ENCODE measurements around the gene GJA3. TPM values are rescaled to one million over a fixed set of nuclear protein-coding genes. Genes with fewer than 3 reads are reported as not detected.

GJA3 gene
- total RNA-seq, 1 experiment from 2014 or later = 0.92 TPM

- Mint-ChIP-seq H3K36me3 (ENCODE audit: insufficient read depth in 1 of 3, low read depth in 3 of 3) (peaks cover 1 to 5% (median 3%) of the 10 kb centered on the region in 3 experiments; a peak in 3 of 7 replicates), H3K27me3 (ENCODE audit: low read depth) (peaks cover 42% of the 10 kb centered on the region), H3K27ac (no peak overlapping the region), H3K4me3 (no peak overlapping the region), H3K9me3 (peaks cover 3 to 19% of the 10 kb centered on the region in 2 experiments), H3K4me1 (peaks cover 5 to 12% of the 10 kb centered on the region in 2 experiments)
- Histone ChIP-seq H3K23ac (ENCODE audit: insufficient read length, low read depth, low read length) (no peak overlapping the region), H3K14ac (ENCODE audit: insufficient read depth, low read length) (no peak overlapping the region), H3K9me3 (ENCODE audit: control insufficient read depth, low read depth, low read length) (no peaks in the 10 kb centered on the region), H2BK5ac (ENCODE audit: insufficient read length, low read length) (no peak overlapping the region), H2AFZ (ENCODE audit: low read length) (no peak overlapping the region), H4K5ac (ENCODE audit: insufficient read length, low read depth, low read length) (no peak overlapping the region), H4K91ac (ENCODE audit: insufficient read length, low read depth, low read length) (no peak overlapping the region), H3K27me3 (ENCODE audit: insufficient read depth, low read length) (peaks cover 17% of the 10 kb centered on the region), H2BK120ac (ENCODE audit: low read depth, low read length, poor library complexity, severe bottlenecking) (no peak overlapping the region), H3K4me1 (ENCODE audit: insufficient read depth, low read length) (no peaks in the 10 kb centered on the region), H2BK12ac (ENCODE audit: insufficient read length, low read depth, low read length) (no peak overlapping the region), H3K18ac (ENCODE audit: insufficient read length, low read depth, low read length) (no peak overlapping the region), H3K23me2 (ENCODE audit: insufficient read length, low read depth, low read length, poor library complexity, severe bottlenecking) (peaks cover under 1% of the 10 kb centered on the region), H3T11ph (ENCODE audit: low read length) (no peak overlapping the region), H2BK20ac (ENCODE audit: low read depth, low read length, poor library complexity, severe bottlenecking) (no peak overlapping the region), H2BK15ac (ENCODE audit: low read depth, low read length) (no peak overlapping the region), H4K20me1 (ENCODE audit: control insufficient read depth, insufficient read depth, insufficient read length) (no peaks in the 10 kb centered on the region), H2AK5ac (ENCODE audit: insufficient read length, low read length) (no peak overlapping the region), H3K56ac (ENCODE audit: insufficient read length, low read depth, low read length) (no peak overlapping the region), H4K8ac (replicated peaks; ENCODE audit: insufficient read length, low read depth, low read length) (no peak overlapping the region), H3K79me2 (ENCODE audit: insufficient read depth, low read length) (no peaks in the 10 kb centered on the region), H3K4me2 (ENCODE audit: insufficient read depth, insufficient read length, low read length) (no peak overlapping the region), H3K4ac (ENCODE audit: low read depth, low read length) (no peak overlapping the region), H3K79me1 (ENCODE audit: insufficient read depth, low read depth, low read length, poor library complexity, severe bottlenecking) (no peaks in the 10 kb centered on the region), H3K9ac (ENCODE audit: extremely low read depth, insufficient read length, low read length) (no peak overlapping the region), H3K27ac (ENCODE audit: insufficient read length, low read depth, low read length) (no peak overlapping the region)
- no peak for DNase-seq
- no CpG with 5 or more reads among the region's 1 CpG for whole genome bisulfite sequencing (ENCODE audit: extremely low coverage, insufficient read length, low lambda C conversion rate)
- TF ChIP-seq, protein P1, sequence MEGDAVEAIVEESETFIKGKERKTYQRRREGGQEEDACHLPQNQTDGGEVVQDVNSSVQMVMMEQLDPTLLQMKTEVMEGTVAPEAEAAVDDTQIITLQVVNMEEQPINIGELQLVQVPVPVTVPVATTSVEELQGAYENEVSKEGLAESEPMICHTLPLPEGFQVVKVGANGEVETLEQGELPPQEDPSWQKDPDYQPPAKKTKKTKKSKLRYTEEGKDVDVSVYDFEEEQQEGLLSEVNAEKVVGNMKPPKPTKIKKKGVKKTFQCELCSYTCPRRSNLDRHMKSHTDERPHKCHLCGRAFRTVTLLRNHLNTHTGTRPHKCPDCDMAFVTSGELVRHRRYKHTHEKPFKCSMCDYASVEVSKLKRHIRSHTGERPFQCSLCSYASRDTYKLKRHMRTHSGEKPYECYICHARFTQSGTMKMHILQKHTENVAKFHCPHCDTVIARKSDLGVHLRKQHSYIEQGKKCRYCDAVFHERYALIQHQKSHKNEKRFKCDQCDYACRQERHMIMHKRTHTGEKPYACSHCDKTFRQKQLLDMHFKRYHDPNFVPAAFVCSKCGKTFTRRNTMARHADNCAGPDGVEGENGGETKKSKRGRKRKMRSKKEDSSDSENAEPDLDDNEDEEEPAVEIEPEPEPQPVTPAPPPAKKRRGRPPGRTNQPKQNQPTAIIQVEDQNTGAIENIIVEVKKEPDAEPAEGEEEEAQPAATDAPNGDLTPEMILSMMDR (conservative IDR thresholded peaks at IDR 0.05) = no peak
Measured at GRCh38 chr13:20198781-20199180, 37.9 kb upstream of the GJA3 start.
